GM12864 (cell line): ENCODE results near the gene UNC5C.

Source experiments
- DNase-seq: peaks from one replicate; pipeline ENCODE4 v3.0.0-alpha.2; 2011; ENCODE audit warnings: low read depth
- H3K4me3 ChIP-seq: 2 replicates; pipeline ENCODE4 v1.5.1; 2011; ENCODE audit warnings: mild to moderate bottlenecking, low read depth, low read length, control low read depth
- CTCF ChIP-seq: IDR thresholded peaks from 2 replicates; pipeline ENCODE4 v1.5.1; 2011; ENCODE audit warnings: low read depth, mild to moderate bottlenecking, moderate library complexity, low read length, control low read depth, inconsistent platforms; ENCODE audit errors: missing control alignments

Gene UNC5C

GRCh38 chr4:95198961-95199360 is 349.8 kb downstream of the UNC5C start:
- DNase-seq, result no peak
- no peak overlapping the region for H3K4me3 ChIP-seq
- no peak for TF ChIP-seq CTCF

GRCh38 chr4:95197353-95197752 is 351.4 kb downstream of the UNC5C start:
- no peak overlapping the region for H3K4me3 ChIP-seq
- no peak for DNase-seq
- no peak for TF ChIP-seq CTCF

- no peak for DNase-seq
- no peak for TF ChIP-seq CTCF
- H3K4me3 ChIP-seq, result no peak overlapping the region
These were observed 355.2 kb downstream of the UNC5C start for GRCh38 chr4:95193391-95194224.

GRCh38 chr4:95191537-95191936 is 357.2 kb downstream of the UNC5C start:
- no peak for TF ChIP-seq CTCF
- H3K4me3 ChIP-seq, result no peak overlapping the region
- no peak for DNase-seq

GRCh38 chr4:95190751-95191436 is 357.9 kb downstream of the UNC5C start:
- H3K4me3 ChIP-seq, result no peak overlapping the region
- DNase-seq, result no peak
- TF ChIP-seq CTCF, result no peak

GRCh38 chr4:95188701-95189370 is 359.9 kb downstream of the UNC5C start:
- no peak overlapping the region for H3K4me3 ChIP-seq
- TF ChIP-seq CTCF, result no peak
- DNase-seq, result no peak
